GM12874 (cell line): ENCODE data around the gene ACAD11.

Experiments used
- CTCF ChIP-seq: IDR thresholded peaks from 2 replicates; pipeline ENCODE4 v1.5.1; 2011; ENCODE audit warnings: low read depth, mild to moderate bottlenecking, control low read depth, low read length, moderate library complexity; ENCODE audit not compliant: insufficient read depth

ACAD11 gene

DNA sequence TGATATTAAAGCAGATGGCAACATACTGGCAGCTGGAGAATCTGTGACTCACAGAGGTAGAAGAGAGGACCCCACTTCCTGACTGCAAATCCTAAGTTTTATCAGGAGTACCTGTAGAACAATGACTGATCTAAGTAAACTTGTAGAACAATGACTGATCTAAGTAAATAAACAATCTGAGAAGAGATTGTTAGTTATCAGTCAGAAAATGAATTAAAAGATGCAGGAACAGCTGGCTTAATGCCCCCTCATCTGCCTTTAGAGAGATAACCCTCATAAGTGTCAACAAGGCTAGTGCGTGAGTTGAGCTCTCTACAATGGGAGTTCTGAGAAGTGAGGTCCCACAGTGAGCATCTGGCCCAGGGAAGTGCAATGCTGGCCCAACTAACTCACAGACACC is 14.6 kb downstream of the ACAD11 start:
- no peak for TF ChIP-seq CTCF

DNA sequence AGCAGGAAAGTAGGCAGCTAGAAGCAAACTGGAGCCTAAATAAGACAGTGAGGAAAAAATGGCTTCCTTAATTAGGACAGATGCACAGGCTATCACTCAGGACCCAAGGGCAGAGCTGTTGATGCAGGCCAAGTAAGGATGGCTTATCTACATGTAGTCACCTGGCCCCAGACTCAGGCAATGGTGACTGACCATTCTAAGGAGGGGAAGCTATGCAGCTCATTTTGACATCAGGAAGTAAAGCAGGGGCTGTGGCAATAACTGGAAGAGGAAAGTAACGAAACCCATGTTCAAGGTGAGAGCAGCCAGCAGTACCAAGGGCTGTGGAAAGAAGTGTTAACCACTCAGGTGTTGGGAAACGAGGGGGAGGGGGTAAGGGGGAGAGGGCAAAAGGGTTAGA is 16.2 kb downstream of the ACAD11 start:
- TF ChIP-seq CTCF = no peak

DNA sequence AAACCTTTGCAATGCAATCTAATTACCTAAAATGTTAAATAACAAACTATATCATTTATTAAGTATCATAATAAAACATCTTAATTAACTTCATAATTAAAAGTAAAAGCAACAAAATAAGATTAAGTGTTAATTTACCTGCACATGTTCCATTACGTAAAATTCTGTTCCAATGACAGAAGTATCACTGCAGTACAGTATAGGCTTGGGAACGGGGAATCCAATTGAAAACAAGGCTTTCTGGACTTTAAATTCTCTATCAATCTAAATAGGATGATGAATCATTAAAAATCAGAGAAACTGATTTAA is 17.1 kb downstream of the ACAD11 start:
- TF ChIP-seq CTCF = no peak

- TF ChIP-seq CTCF = peak; percentile 42
Observed at GRCh38 chr3:132641837-132642538, 17.6 kb downstream of the ACAD11 start.

DNA sequence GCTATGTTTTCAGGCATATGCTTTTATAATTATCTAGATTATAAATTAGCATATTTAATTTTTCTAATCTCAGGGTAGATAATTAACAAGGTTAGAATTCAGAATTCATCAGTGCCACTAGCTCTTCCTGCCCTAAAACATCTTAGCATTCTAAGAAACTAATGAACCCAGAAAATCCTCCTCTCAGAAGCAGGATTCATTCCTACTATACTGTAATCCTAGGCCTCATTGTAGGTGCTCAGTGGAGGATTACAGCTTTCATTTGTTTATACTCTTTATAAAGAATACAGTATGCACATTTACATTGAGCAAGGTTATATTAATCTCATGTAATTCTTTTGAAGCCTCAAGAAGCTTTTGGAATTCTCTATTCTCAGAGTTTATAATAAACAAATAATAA is 20.9 kb downstream of the ACAD11 start:
- no peak for TF ChIP-seq CTCF

DNA sequence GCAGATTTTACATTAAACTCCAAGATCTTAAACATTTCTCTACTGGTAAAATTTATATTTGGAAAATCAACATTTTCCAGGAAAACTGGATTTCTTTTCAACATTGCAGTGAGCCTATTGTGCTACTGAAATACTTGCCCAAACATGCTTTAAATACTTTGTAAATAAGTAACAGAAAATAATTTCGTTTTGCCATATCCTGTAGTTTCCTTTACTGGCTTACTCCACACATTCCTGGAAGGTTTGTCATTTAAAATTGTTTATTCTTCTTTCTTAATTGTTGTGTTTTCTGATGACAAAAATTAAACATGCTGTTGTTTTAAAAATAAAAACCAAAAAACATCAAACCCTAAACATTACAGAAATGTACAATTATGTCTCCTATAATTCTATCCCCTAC is 22.0 kb downstream of the ACAD11 start:
- no peak for TF ChIP-seq CTCF

DNA sequence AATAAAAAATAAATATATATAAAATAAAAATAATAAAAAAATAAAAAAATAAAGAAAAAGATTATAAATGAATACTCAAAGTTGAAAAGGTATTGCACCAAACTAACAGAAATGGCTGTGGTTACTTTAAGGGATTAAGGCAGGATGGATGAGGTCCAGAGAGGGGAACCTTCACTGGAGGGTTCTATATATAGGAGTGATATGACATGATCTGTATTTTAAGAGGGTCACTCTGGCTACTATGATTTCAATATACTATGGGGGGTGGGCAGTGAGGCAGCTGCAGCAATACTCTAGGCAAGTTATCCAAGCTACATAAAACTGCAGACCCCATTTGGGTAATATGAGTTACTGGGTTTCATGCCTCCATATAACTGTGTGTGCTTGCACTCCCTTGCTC is 24.6 kb downstream of the ACAD11 start:
- TF ChIP-seq CTCF = no peak
